Stomach (tissue), 4 donors: Measurements from ENCODE around the gene SOHLH2.

Experiments used
- CTCF ChIP-seq, 7 experiments: fragments of 450-650 bp in 4 of 7; fragments of 200-600 bp in 3 of 7; sonication (generic) in 3 of 7; IDR thresholded peaks; one replicate each; pipeline ENCODE4 v1.5.1; 2016 to 2019; ENCODE audit warnings: antibody characterized with exemption in 7 of 7, control low read depth in 2 of 7, mild to moderate bottlenecking in 1 of 7
- EP300 ChIP-seq: sonication (generic); formaldehyde crosslinking; IDR thresholded peaks from one replicate; pipeline ENCODE4 v1.6.1; 2017; ENCODE audit warnings: antibody characterized with exemption
- POLR2A ChIP-seq, 4 donors: fragments of 450-650 bp; IDR thresholded peaks; one replicate each; pipeline ENCODE4 v1.6.1; 2016; ENCODE audit warnings: antibody characterized with exemption in 4 of 4, control low read depth in 2 of 4, mild to moderate bottlenecking in 1 of 4, moderate library complexity in 1 of 4
- POLR2AphosphoS5 ChIP-seq, 3 donors: sonication (generic); formaldehyde crosslinking; IDR thresholded peaks; one replicate each; pipeline ENCODE4 v1.6.1; 2016; ENCODE audit warnings: antibody characterized with exemption in 3 of 3

DNA sequence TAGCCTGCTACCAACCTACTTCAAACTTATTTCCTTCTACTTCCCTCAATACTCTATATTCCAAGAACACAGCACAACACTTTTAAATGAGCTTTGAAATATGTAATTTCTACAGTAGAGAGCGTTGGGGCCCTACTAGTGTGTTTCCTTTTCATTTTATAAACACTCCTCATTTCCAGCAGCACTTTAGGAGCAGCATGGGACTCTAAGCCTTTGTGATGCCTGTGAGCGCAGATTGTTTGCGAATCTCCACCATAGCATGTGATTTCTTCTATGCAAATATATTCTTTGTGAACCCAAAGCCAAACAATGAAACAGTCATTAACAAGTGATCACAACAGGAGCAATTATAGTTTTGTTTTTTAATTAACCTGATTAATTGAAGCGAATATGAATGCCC is 3.6 kb downstream of the SOHLH2 start:
- TF ChIP-seq POLR2A (IDR thresholded peaks at IDR 0.05) = no peak
- no peak for TF ChIP-seq CTCF (IDR thresholded peaks at IDR 0.05)
- no peak for TF ChIP-seq POLR2AphosphoS5 (IDR thresholded peaks at IDR 0.05)
- no peak for TF ChIP-seq EP300
